Mesendoderm (in vitro differentiated cells): ENCODE measurements around the gene CYP2U1.
A peak's percentile ranks its signal among the peaks of the same experiment; 100 is the strongest.

Experiments used
- DNase-seq: peaks from one replicate; pipeline ENCODE4 v3.0.0; 2013
- H2AK5ac ChIP-seq: 2 replicates; pipeline ENCODE4 v1.6.1; 2013; ENCODE audit warnings: low read length, inconsistent platforms
- H2BK120ac ChIP-seq: 2 replicates; pipeline ENCODE4 v1.6.1; 2013; ENCODE audit warnings: low read depth, mild to moderate bottlenecking, low read length, moderate library complexity, mixed read lengths
- H2BK15ac ChIP-seq: replicated peaks from 2 replicates; pipeline ENCODE4 v1.6.1; 2013; ENCODE audit warnings: low read depth, mild to moderate bottlenecking, moderate library complexity
- H2BK5ac ChIP-seq: 2 replicates; pipeline ENCODE4 v1.6.1; 2013; ENCODE audit warnings: low read length, inconsistent platforms
- H3K18ac ChIP-seq: 2 replicates; pipeline ENCODE4 v1.6.1; 2013; ENCODE audit warnings: mild to moderate bottlenecking, low read length, mixed read lengths
- H3K23ac ChIP-seq: one replicate; pipeline ENCODE4 v1.6.1; 2013; ENCODE audit warnings: low read length
- H3K27ac ChIP-seq: 2 replicates; pipeline ENCODE4 v1.5.1; 2013; ENCODE audit warnings: low read depth, mild to moderate bottlenecking, inconsistent platforms, low read length, moderate library complexity
- H3K27me3 ChIP-seq: 2 replicates; pipeline ENCODE4 v1.6.1; 2013; ENCODE audit warnings: low read length, control low read depth, mild to moderate bottlenecking, inconsistent platforms; ENCODE audit not compliant: insufficient read depth, poor library complexity
- H3K36me3 ChIP-seq: 2 replicates; pipeline ENCODE4 v1.6.1; 2013; ENCODE audit warnings: low read length, inconsistent platforms; ENCODE audit not compliant: control insufficient read depth, insufficient read depth
- H3K4ac ChIP-seq: one replicate; pipeline ENCODE4 v1.6.1; 2013; ENCODE audit warnings: low read depth, mild to moderate bottlenecking, low read length, moderate library complexity
- H3K4me1 ChIP-seq: 2 replicates; pipeline ENCODE4 v1.6.1; 2013; ENCODE audit warnings: low read depth, low read length, inconsistent platforms; ENCODE audit not compliant: control insufficient read depth
- H3K4me2 ChIP-seq: 2 replicates; pipeline ENCODE4 v1.6.1; 2013; ENCODE audit warnings: low read length
- H3K4me3 ChIP-seq: 2 replicates; pipeline ENCODE4 v1.5.1; 2013; ENCODE audit warnings: mild to moderate bottlenecking, low read length
- H3K56ac ChIP-seq: one replicate; pipeline ENCODE4 v1.6.1; 2013; ENCODE audit warnings: low read length
- H3K79me1 ChIP-seq: 2 replicates; pipeline ENCODE4 v1.6.1; 2013; ENCODE audit warnings: low read length, inconsistent platforms
- H3K79me2 ChIP-seq: 2 replicates; pipeline ENCODE4 v1.6.1; 2013; ENCODE audit warnings: mild to moderate bottlenecking, low read length; ENCODE audit not compliant: control insufficient read depth, insufficient read depth
- H3K9ac ChIP-seq: 2 replicates; pipeline ENCODE4 v1.6.1; 2013; ENCODE audit warnings: low read length, inconsistent platforms
- H4K5ac ChIP-seq: one replicate; pipeline ENCODE4 v1.6.1; 2013; ENCODE audit warnings: low read length
- H4K8ac ChIP-seq: one replicate; pipeline ENCODE4 v1.6.1; 2013; ENCODE audit warnings: low read depth, mild to moderate bottlenecking, control low read depth, low read length, moderate library complexity
- WGBS: extraction: QIAGEN DNeasy Blood & Tissue Kit; methylation state at CpG from one replicate; pipeline ENCODE4 v1.1.7; 2013; ENCODE audit warnings: low lambda C conversion rate, missing lambda C conversion rate; ENCODE audit not compliant: insufficient coverage; ENCODE audit errors: extremely low coverage; 5-methylcytosine and 5-hydroxymethylcytosine counted together

CYP2U1 gene

DNA sequence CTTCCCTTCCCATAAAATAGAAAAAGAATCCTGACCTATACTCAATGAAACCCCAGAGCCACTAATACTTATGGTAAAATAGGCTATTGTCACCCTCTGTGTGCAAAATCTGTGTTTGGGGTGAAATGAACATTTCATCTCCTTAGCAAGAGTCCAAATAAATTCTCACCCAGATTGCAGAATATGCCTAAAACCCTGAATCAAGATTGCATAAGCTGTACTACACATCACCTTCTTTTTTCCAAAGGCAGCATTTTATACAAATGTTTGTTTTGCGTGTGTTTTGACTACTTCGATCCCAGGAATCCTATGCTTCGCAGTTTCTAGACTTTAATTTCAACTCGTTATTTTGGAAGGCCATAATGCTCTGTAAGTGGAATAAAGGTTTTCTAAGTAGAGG is 46.1 kb downstream of the CYP2U1 start:
- Histone ChIP-seq H3K18ac (no peak overlapping the region), H3K36me3 (no peaks in the 10 kb centered on the region), H3K4me3 (no peak overlapping the region), H3K23ac (no peak overlapping the region), H3K27me3 (no peaks in the 10 kb centered on the region), H3K9ac (no peak overlapping the region), H3K4me2 (no peak overlapping the region), H3K4ac (no peak overlapping the region), H3K56ac (no peak overlapping the region), H2BK5ac (no peak overlapping the region), H3K27ac (no peak overlapping the region), H3K79me2 (no peaks in the 10 kb centered on the region), H3K4me1 (no peaks in the 10 kb centered on the region), H3K79me1 (no peaks in the 10 kb centered on the region), H2AK5ac (no peak overlapping the region), H2BK15ac (no peak overlapping the region), H4K5ac (no peak overlapping the region), H4K8ac (no peak overlapping the region), H2BK120ac (no peak overlapping the region)
- no peak for DNase-seq
- WGBS = no CpG with 5 or more reads among the region's 4 CpGs

GRCh38 chr4:107977966-107978705 is 46.8 kb downstream of the CYP2U1 start:
- Histone ChIP-seq H3K23ac (no peak overlapping the region), H3K79me1 (no peaks in the 10 kb centered on the region), H3K18ac (no peak overlapping the region), H3K9ac (no peak overlapping the region), H3K36me3 (no peaks in the 10 kb centered on the region), H2BK5ac (no peak overlapping the region), H3K4ac (no peak overlapping the region), H3K79me2 (no peaks in the 10 kb centered on the region), H2AK5ac (no peak overlapping the region), H3K4me2 (no peak overlapping the region), H4K5ac (no peak overlapping the region), H3K27me3 (no peaks in the 10 kb centered on the region), H4K8ac (no peak overlapping the region), H3K4me3 (no peak overlapping the region), H3K56ac (no peak overlapping the region), H3K27ac (no peak overlapping the region), H2BK15ac (no peak overlapping the region), H2BK120ac (no peak overlapping the region), H3K4me1 (no peaks in the 10 kb centered on the region)
- WGBS = no CpG with 5 or more reads among the region's 3 CpGs
- no peak for DNase-seq

- Histone ChIP-seq H3K36me3 (no peaks in the 10 kb centered on the region), H3K23ac (no peak overlapping the region), H3K56ac (no peak overlapping the region), H3K9ac (no peak overlapping the region), H3K18ac (no peak overlapping the region), H2BK5ac (no peak overlapping the region), H3K27me3 (no peaks in the 10 kb centered on the region), H4K8ac (no peak overlapping the region), H3K79me1 (no peaks in the 10 kb centered on the region), H3K4me3 (no peak overlapping the region), H4K5ac (no peak overlapping the region), H3K27ac (no peak overlapping the region), H3K79me2 (no peaks in the 10 kb centered on the region), H2AK5ac (no peak overlapping the region), H2BK120ac (no peak overlapping the region), H2BK15ac (no peak overlapping the region), H3K4me1 (no peaks in the 10 kb centered on the region), H3K4ac (no peak overlapping the region), H3K4me2 (no peak overlapping the region)
- no peak for DNase-seq
- no CpG with 5 or more reads among the region's 2 CpGs for WGBS
Observed at GRCh38 chr4:107978716-107979451, 47.5 kb downstream of the CYP2U1 start.

DNA sequence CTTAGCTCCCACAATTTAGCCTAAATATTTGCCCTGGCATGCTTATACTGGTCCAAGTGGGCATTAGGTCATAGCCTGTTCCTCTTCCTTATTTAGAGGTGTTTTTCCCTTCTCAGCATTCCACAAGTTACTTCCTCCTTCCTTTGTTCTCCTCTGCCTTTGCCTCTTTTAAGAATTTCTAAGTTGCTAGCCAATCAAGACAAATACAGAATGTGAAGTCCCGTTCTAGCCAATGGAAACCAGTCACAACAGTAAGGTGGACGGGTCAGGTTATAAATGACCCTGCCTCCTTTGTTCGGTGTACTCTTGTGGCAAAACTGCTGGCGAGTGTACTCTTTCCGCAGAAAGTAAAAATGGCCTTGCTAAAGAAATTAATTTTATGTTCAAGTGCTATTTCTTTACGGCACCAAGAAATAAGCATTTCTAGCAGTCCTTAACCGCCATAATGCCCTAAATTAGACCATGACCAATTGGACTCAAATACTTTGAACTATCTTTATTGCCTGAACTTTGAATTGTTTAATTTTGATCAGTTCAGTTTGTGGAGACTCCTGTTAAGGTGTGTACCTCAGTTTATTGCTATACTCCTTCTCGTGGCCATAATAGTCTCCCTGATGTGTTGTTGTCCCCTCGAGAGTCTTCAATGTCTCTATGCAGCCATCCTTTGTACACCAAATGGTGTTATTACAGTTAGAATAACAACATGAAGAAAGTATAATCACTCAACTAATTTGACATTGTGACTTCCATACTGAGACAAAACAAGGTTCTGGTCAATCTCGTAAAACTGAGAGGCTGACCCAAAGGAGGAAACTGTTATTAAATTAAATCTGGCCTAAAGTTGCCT is 56.8 kb downstream of the CYP2U1 start:
- DNase-seq = peak; percentile 36
- Histone ChIP-seq H3K18ac (no peak overlapping the region), H2BK5ac (no peak overlapping the region), H3K56ac (no peak overlapping the region), H3K79me2 (peaks cover 12% of the 10 kb centered on the region), H3K23ac (no peak overlapping the region), H3K9ac (no peak overlapping the region), H3K36me3 (no peaks in the 10 kb centered on the region), H2AK5ac (no peak overlapping the region), H3K4ac (no peak overlapping the region), H3K27me3 (no peaks in the 10 kb centered on the region), H4K5ac (no peak overlapping the region), H2BK15ac (no peak overlapping the region), H3K4me1 (peaks cover 3% of the 10 kb centered on the region), H3K4me3 (no peak overlapping the region), H3K79me1 (peaks cover 4% of the 10 kb centered on the region), H4K8ac (no peak overlapping the region), H3K4me2 (no peak overlapping the region), H3K27ac (no peak overlapping the region), H2BK120ac (no peak overlapping the region)
- no CpG with 5 or more reads among the region's 10 CpGs for WGBS

GRCh38 chr4:107988763-107989035 is 57.4 kb downstream of the CYP2U1 start:
- no peak overlapping the region for H3K56ac ChIP-seq
- DNase-seq = no peak
- no peak overlapping the region for H3K4me2 ChIP-seq
- no peak overlapping the region for H2BK15ac ChIP-seq
- no peak overlapping the region for H3K9ac ChIP-seq
- no peak overlapping the region for H2BK120ac ChIP-seq
- H2BK5ac ChIP-seq = no peak overlapping the region
- H3K4me1 ChIP-seq = peaks cover 3% of the 10 kb centered on the region
- H3K36me3 ChIP-seq = no peaks in the 10 kb centered on the region
- H3K27me3 ChIP-seq = no peaks in the 10 kb centered on the region
- WGBS = no CpG with 5 or more reads among the region's 5 CpGs
- H3K4ac ChIP-seq = no peak overlapping the region
- no peak overlapping the region for H3K4me3 ChIP-seq
- no peak overlapping the region for H3K27ac ChIP-seq
- H3K79me2 ChIP-seq = peaks cover 12% of the 10 kb centered on the region
- H4K5ac ChIP-seq = no peak overlapping the region
- H3K18ac ChIP-seq = no peak overlapping the region
- peaks cover 4% of the 10 kb centered on the region for H3K79me1 ChIP-seq
- no peak overlapping the region for H2AK5ac ChIP-seq
- no peak overlapping the region for H3K23ac ChIP-seq
- no peak overlapping the region for H4K8ac ChIP-seq
